ENCODE data around the gene CNNM4. TPM values are rescaled to one million over a fixed set of nuclear protein-coding genes. Genes with fewer than 3 reads are reported as not detected.
A peak's percentile ranks its signal among the peaks of the same experiment; 100 is the strongest.
"Not testable (repeated sequence)": the region's sequence is repeated elsewhere in the genome, so short reads cannot be mapped to it uniquely, and the experiment has no call there.

CNNM4 gene
- total and polyA plus RNA-seq, 4 experiments from 2014 or later: 0.94 to 7.2 (median 6.0) TPM

GRCh38 chr2:96788442-96789244, 27.9 kb downstream of the CNNM4 start:
- H3K4me1 Mint-ChIP-seq: peaks cover 0 to 4% (median 2%) of the 10 kb centered on the region in 4 donors

GRCh38 chr2:96789245-96789617, 28.5 kb downstream of the CNNM4 start:
- Mint-ChIP-seq H3K36me3 (no peaks in the 10 kb centered on the region), H3K4me3 (no peak overlapping the region), H3K4me1 (peaks cover 0 to 4% (median 1%) of the 10 kb centered on the region in 4 donors), H3K9me3 (peaks cover 0 to 3% (median 0%) of the 10 kb centered on the region in 8 donors), H3K27ac (peak overlapping the region in 1 of 7 donors; percentile 53), H3K27me3 (no peaks in the 10 kb centered on the region)
- no peak overlapping the region for H3K27ac ChIP-seq (ENCODE audit: low read depth, low read length)
- no peaks in the 10 kb centered on the region for H3K27me3 ChIP-seq (ENCODE audit: insufficient read depth, low read length)
- no peaks in the 10 kb centered on the region for H3K36me3 ChIP-seq (ENCODE audit: insufficient read depth, low read length)
- intact Hi-C loops (cut with micrococcal nuclease): no loop called here
- POLR2A ChIA-PET (ENCODE audit: partially characterized antibody): no interaction called here
- H3K9me3 ChIP-seq (ENCODE audit: control insufficient read depth in 1 of 2, low read length in 2 of 2): no peaks in the 10 kb centered on the region
- no peaks in the 10 kb centered on the region for H3K4me1 ChIP-seq (ENCODE audit: insufficient read depth, low read length)
- DNase-seq: no peak
- H3K4me3 ChIP-seq (ENCODE audit: low read length in 2 of 2): no peak overlapping the region
- CTCF ChIA-PET (ENCODE audit: partially characterized antibody): interaction anchor here (1.0 kb wide), 1 partner anchor 11 kb away, joined by 3 read pairs; no protein-coding TSS in a partner anchor

More at GRCh38 chr2:96788442-96789244, 27.9 kb downstream of the CNNM4 start:
- Histone ChIP-seq H3K36me3 (ENCODE audit: insufficient read depth, low read length) (no peaks in the 10 kb centered on the region), H3K9me3 (ENCODE audit: control insufficient read depth in 1 of 2, low read length in 2 of 2) (no peaks in the 10 kb centered on the region), H3K4me1 (ENCODE audit: insufficient read depth, low read length) (no peaks in the 10 kb centered on the region), H3K4me3 (ENCODE audit: low read length in 2 of 2) (no peak overlapping the region), H3K27me3 (ENCODE audit: insufficient read depth, low read length) (no peaks in the 10 kb centered on the region), H3K27ac (ENCODE audit: low read depth, low read length) (no peak overlapping the region)
- Mint-ChIP-seq H3K9me3 (peaks cover 0 to 3% (median 0%) of the 10 kb centered on the region in 8 donors), H3K4me3 (no peak overlapping the region), H3K27ac (peak overlapping the region in 3 of 7 donors; percentile 13 to 53 (median 36)), H3K27me3 (no peaks in the 10 kb centered on the region), H3K36me3 (no peaks in the 10 kb centered on the region)
- no peak for DNase-seq
- POLR2A ChIA-PET (ENCODE audit: partially characterized antibody): no interaction called here
- CTCF ChIA-PET (ENCODE audit: partially characterized antibody): interaction anchor here (0.9 to 1.0 kb wide), 2 partner anchors 10 to 11 kb away, joined by 3 read pairs; no protein-coding TSS in a partner anchor
- intact Hi-C loops (cut with micrococcal nuclease): no loop called here

GRCh38 chr2:96792772-96793749, 32.4 kb downstream of the CNNM4 start:
- peak overlapping the region in 4 of 7 donors; percentile 5 to 68 (median 42) for H3K27ac Mint-ChIP-seq
- no peaks in the 10 kb centered on the region for H3K4me1 ChIP-seq (ENCODE audit: insufficient read depth, low read length)
- no peaks in the 10 kb centered on the region for H3K27me3 Mint-ChIP-seq
- no peaks in the 10 kb centered on the region for H3K27me3 ChIP-seq (ENCODE audit: insufficient read depth, low read length)
- no peak for DNase-seq
- H3K4me1 Mint-ChIP-seq: peaks cover 0 to 4% (median under 1%) of the 10 kb centered on the region in 4 donors
- H3K4me3 ChIP-seq (ENCODE audit: low read length in 2 of 2): no peak overlapping the region
- H3K36me3 Mint-ChIP-seq: peaks cover 0 to 6% of the 10 kb centered on the region in 2 donors
- H3K36me3 ChIP-seq (ENCODE audit: insufficient read depth, low read length): no peaks in the 10 kb centered on the region
- ChIA-PET POLR2A (ENCODE audit: partially characterized antibody) (no interaction called here), CTCF (ENCODE audit: partially characterized antibody) (interaction anchor here (3.5 kb wide), 1 partner anchor 30 kb away, joined by 21 read pairs; no protein-coding TSS in a partner anchor)
- no peak overlapping the region for H3K27ac ChIP-seq (ENCODE audit: low read depth, low read length)
- H3K4me3 Mint-ChIP-seq: no peak overlapping the region
- H3K9me3 Mint-ChIP-seq: peaks cover 0 to 3% (median 0%) of the 10 kb centered on the region in 8 donors
- intact Hi-C loops (cut with micrococcal nuclease): no loop called here
- H3K9me3 ChIP-seq (ENCODE audit: control insufficient read depth in 1 of 2, low read length in 2 of 2): no peaks in the 10 kb centered on the region

GRCh38 chr2:96795076-96795475, 34.4 kb downstream of the CNNM4 start:
- no peaks in the 10 kb centered on the region for H3K27me3 ChIP-seq (ENCODE audit: insufficient read depth, low read length)
- H3K4me1 Mint-ChIP-seq: no peaks in the 10 kb centered on the region
- H3K9me3 ChIP-seq (ENCODE audit: control insufficient read depth in 1 of 2, low read length in 2 of 2): no peaks in the 10 kb centered on the region
- no peaks in the 10 kb centered on the region for H3K4me1 ChIP-seq (ENCODE audit: insufficient read depth, low read length)
- no peaks in the 10 kb centered on the region for H3K27me3 Mint-ChIP-seq
- H3K27ac ChIP-seq (ENCODE audit: low read depth, low read length): no peak overlapping the region
- peaks cover 8 to 18% of the 10 kb centered on the region in 2 donors for H3K36me3 Mint-ChIP-seq
- no peak overlapping the region for H3K4me3 Mint-ChIP-seq
- no peaks in the 10 kb centered on the region for H3K9me3 Mint-ChIP-seq
- H3K27ac Mint-ChIP-seq: no peak overlapping the region
- no peak for DNase-seq
- H3K4me3 ChIP-seq (ENCODE audit: low read length in 2 of 2): no peak overlapping the region
- no peaks in the 10 kb centered on the region for H3K36me3 ChIP-seq (ENCODE audit: insufficient read depth, low read length)
- CTCF ChIA-PET (ENCODE audit: partially characterized antibody): no interaction called here
- intact Hi-C loops (cut with micrococcal nuclease): no loop called here
- POLR2A ChIA-PET (ENCODE audit: partially characterized antibody): no interaction called here

GRCh38 chr2:96796497-96796896, 35.8 kb downstream of the CNNM4 start:
- H3K4me1 ChIP-seq (ENCODE audit: insufficient read depth, low read length); H3K27me3 Mint-ChIP-seq; intact Hi-C loops (cut with micrococcal nuclease); H3K27ac ChIP-seq (ENCODE audit: low read depth, low read length); POLR2A ChIA-PET (ENCODE audit: partially characterized antibody); H3K9me3 Mint-ChIP-seq; H3K36me3 ChIP-seq (ENCODE audit: insufficient read depth, low read length); H3K4me1 Mint-ChIP-seq; H3K4me3 ChIP-seq (ENCODE audit: low read length in 2 of 2); H3K9me3 ChIP-seq (ENCODE audit: control insufficient read depth in 1 of 2, low read length in 2 of 2); DNase-seq; H3K27me3 ChIP-seq (ENCODE audit: insufficient read depth, low read length); H3K4me3 Mint-ChIP-seq: not testable (repeated sequence)
- Mint-ChIP-seq H3K36me3 (peaks cover 8 to 18% of the 10 kb centered on the region in 2 donors), H3K27ac (peak overlapping the region in 1 of 7 donors; percentile 42)
- CTCF ChIA-PET (ENCODE audit: partially characterized antibody): interaction anchor here (0.7 kb wide), 1 partner anchor 42 kb away, joined by 3 read pairs; no protein-coding TSS in a partner anchor

GRCh38 chr2:96797066-96797625, 36.4 kb downstream of the CNNM4 start:
- Histone ChIP-seq H3K9me3 (ENCODE audit: control insufficient read depth in 1 of 2, low read length in 2 of 2) (no peaks in the 10 kb centered on the region), H3K36me3 (ENCODE audit: insufficient read depth, low read length) (no peaks in the 10 kb centered on the region), H3K4me3 (ENCODE audit: low read length in 2 of 2) (no peak overlapping the region), H3K27ac (ENCODE audit: low read depth, low read length) (no peak overlapping the region), H3K27me3 (ENCODE audit: insufficient read depth, low read length) (no peaks in the 10 kb centered on the region), H3K4me1 (ENCODE audit: insufficient read depth, low read length) (peaks cover 16% of the 10 kb centered on the region)
- Mint-ChIP-seq H3K27ac (peak overlapping the region in 1 of 7 donors; percentile 16), H3K36me3 (peaks cover 8 to 18% of the 10 kb centered on the region in 2 donors), H3K9me3 (no peaks in the 10 kb centered on the region), H3K4me3 (no peak overlapping the region), H3K27me3 (no peaks in the 10 kb centered on the region), H3K4me1 (no peaks in the 10 kb centered on the region)
- CTCF ChIA-PET (ENCODE audit: partially characterized antibody): no interaction called here
- no peak for DNase-seq
- POLR2A ChIA-PET (ENCODE audit: partially characterized antibody): no interaction called here
- intact Hi-C loops (cut with micrococcal nuclease): no loop called here

Data from CD4-positive, alpha-beta memory T cell (primary cell).